WTC11 (cell line): Measurements from ENCODE around the gene NUP35. TPM values are rescaled to one million over a fixed set of nuclear protein-coding genes. Genes with fewer than 3 reads are reported as not detected.
A peak's percentile ranks its signal among the peaks of the same experiment; 100 is the strongest.

Experiments used
- ATAC-seq: fragments of 200-7000 bp; cut with Tn5 transposase; 2 replicates; pipeline ENCODE4 v1.10.0; 2021; ENCODE audit warnings: mild to moderate bottlenecking, moderate library complexity
- CTCF ChIA-PET: fragments of 300-600 bp; sonication (Branson Sonifier 250); formaldehyde crosslinking; loops from one replicate; lab custom pipeline; 2021; ENCODE audit warnings: antibody characterized with exemption; lab: Charles Lee
- POLR2A ChIA-PET: fragments of 350-600 bp; sonication (Branson Sonifier 250); formaldehyde crosslinking; loops from one replicate; lab custom pipeline; 2021; ENCODE audit warnings: antibody characterized with exemption; lab: Charles Lee
- DNase-seq: peaks from one replicate; pipeline ENCODE4 v3.0.0; 2021; ENCODE audit warnings: low spot score
- H3K27ac Mint-ChIP-seq: 2 replicates; pipeline ENCODE4 v1.8.0; 2021; ENCODE audit warnings: mixed read lengths
- H3K27me3 Mint-ChIP-seq: 2 replicates; pipeline ENCODE4 v1.8.0; 2021; ENCODE audit warnings: low read depth, mild to moderate bottlenecking, moderate library complexity, mixed read lengths
- H3K36me3 Mint-ChIP-seq: 2 replicates; pipeline ENCODE4 v1.8.0; 2021; ENCODE audit warnings: mixed read lengths
- H3K4me1 Mint-ChIP-seq: 2 replicates; pipeline ENCODE4 v1.8.0; 2022; ENCODE audit warnings: mixed read lengths
- H3K4me3 Mint-ChIP-seq: 2 replicates; pipeline ENCODE4 v1.8.0; 2021; ENCODE audit warnings: mild to moderate bottlenecking, moderate library complexity, mixed read lengths
- H3K9me3 Mint-ChIP-seq: 2 replicates; pipeline ENCODE4 v1.8.0; 2021; ENCODE audit warnings: mixed read lengths
- ATF6 ChIP-seq: sonication (generic); formaldehyde crosslinking; IDR thresholded peaks from 2 replicates; pipeline ENCODE4 v1.8.1; 2023; ENCODE audit warnings: mild to moderate bottlenecking, missing genetic modification reagents
- CREM ChIP-seq: sonication (generic); formaldehyde crosslinking; IDR thresholded peaks from 2 replicates; pipeline ENCODE4 v1.8.1; 2022; ENCODE audit warnings: mild to moderate bottlenecking, missing genetic modification reagents, moderate library complexity
- E2F5 ChIP-seq: sonication (generic); formaldehyde crosslinking; IDR thresholded peaks from 2 replicates; pipeline ENCODE4 v1.8.1; 2022; ENCODE audit warnings: mild to moderate bottlenecking, moderate library complexity, missing genetic modification reagents
- GABPB1 ChIP-seq: sonication (generic); formaldehyde crosslinking; IDR thresholded peaks from 2 replicates; pipeline ENCODE4 v1.8.1; 2023; ENCODE audit warnings: mild to moderate bottlenecking, missing genetic modification reagents
- HMGA2 ChIP-seq: fragments of 250-450 bp; sonication (Bioruptor Pico); IDR thresholded peaks from 2 replicates; pipeline ENCODE4 v1.4.0; 2021; ENCODE audit warnings: mild to moderate bottlenecking, moderate library complexity
- HMGXB4 ChIP-seq: sonication (generic); formaldehyde crosslinking; IDR thresholded peaks from 2 replicates; pipeline ENCODE4 v1.8.1; 2023; ENCODE audit warnings: mild to moderate bottlenecking, moderate library complexity, missing genetic modification reagents
- NFATC4 ChIP-seq: fragments of 250-450 bp; sonication (Bioruptor Pico); IDR thresholded peaks from 2 replicates; pipeline ENCODE4 v1.9.0; 2021; ENCODE audit warnings: mild to moderate bottlenecking
- SMAD4 ChIP-seq: sonication (generic); formaldehyde crosslinking; IDR thresholded peaks from 2 replicates; pipeline ENCODE4 v1.8.0; 2022; ENCODE audit warnings: mild to moderate bottlenecking, missing genetic modification reagents
- SOX15 ChIP-seq: fragments of 250-450 bp; sonication (Bioruptor Pico); IDR thresholded peaks from 2 replicates; pipeline ENCODE4 v1.9.0; 2021; ENCODE audit warnings: mild to moderate bottlenecking
- ZBTB21 ChIP-seq: sonication (generic); formaldehyde crosslinking; IDR thresholded peaks from 2 replicates; pipeline ENCODE4 v1.8.1; 2023; ENCODE audit warnings: mild to moderate bottlenecking, missing genetic modification reagents, borderline replicate concordance
- ZNF121 ChIP-seq: sonication (generic); formaldehyde crosslinking; IDR thresholded peaks from 2 replicates; pipeline ENCODE4 v1.8.0; 2023; ENCODE audit warnings: missing genetic modification reagents
- ZNF138 ChIP-seq: sonication (generic); formaldehyde crosslinking; conservative IDR thresholded peaks from 2 replicates; pipeline ENCODE4 v1.8.1; 2022; ENCODE audit warnings: mild to moderate bottlenecking, moderate library complexity, missing genetic modification reagents
- ZNF423 ChIP-seq: fragments of 250-450 bp; sonication (Bioruptor Pico); IDR thresholded peaks from 2 replicates; pipeline ENCODE4 v2.1.2; 2022; ENCODE audit warnings: mild to moderate bottlenecking, moderate library complexity
- ZNF532 ChIP-seq: fragments of 250-450 bp; sonication (Bioruptor Pico); IDR thresholded peaks from 2 replicates; pipeline ENCODE4 v1.9.0; 2021; ENCODE audit warnings: mild to moderate bottlenecking, borderline replicate concordance
- ZNF671 ChIP-seq: fragments of 250-450 bp; sonication (Bioruptor Pico); IDR thresholded peaks from 2 replicates; pipeline ENCODE4 v1.8.0; 2021; ENCODE audit warnings: mild to moderate bottlenecking
- total RNA-seq: library from RNA; stranded (reverse); gene quantifications from 3 replicates; pipeline ENCODE4 v1.2.3, GENCODE V29; 2021
- TF ChIP-seq, protein P1 (sequence below): fragments of 250-450 bp; sonication (Bioruptor Pico); IDR thresholded peaks from 2 replicates; pipeline ENCODE4 v1.9.0; 2021; ENCODE audit warnings: mild to moderate bottlenecking
- TF ChIP-seq, protein P2 (sequence below): fragments of 200-600 bp; IDR thresholded peaks from 2 replicates; pipeline ENCODE4 v1.8.0; 2022; ENCODE audit warnings: antibody characterized with exemption
- TF ChIP-seq, protein P3 (sequence below): fragments of 250-450 bp; sonication (Bioruptor Pico); IDR thresholded peaks from 2 replicates; pipeline ENCODE4 v1.8.0; 2021; ENCODE audit warnings: mild to moderate bottlenecking
- TF ChIP-seq, protein P4 (sequence below): sonication (generic); formaldehyde crosslinking; IDR thresholded peaks from 2 replicates; pipeline ENCODE4 v1.8.1; 2023; ENCODE audit warnings: mild to moderate bottlenecking, missing genetic modification reagents

The NUP35 gene
- total RNA-seq, 1 experiment from 2014 or later = 39.5 TPM

GRCh38 chr2:183209395-183210028 lies 85.3 kb downstream of the NUP35 start:
- H3K4me3 Mint-ChIP-seq = no peak overlapping the region
- ChIA-PET POLR2A (no interaction called here), CTCF (no interaction called here)
- ATAC-seq = peak; percentile 57
- peak; percentile 45 for DNase-seq
- H3K27ac Mint-ChIP-seq = peak overlapping the region; percentile 52
- no peak for TF ChIP-seq ZNF532 (CRISPR knock-in tag)
- TF ChIP-seq, protein P1, sequence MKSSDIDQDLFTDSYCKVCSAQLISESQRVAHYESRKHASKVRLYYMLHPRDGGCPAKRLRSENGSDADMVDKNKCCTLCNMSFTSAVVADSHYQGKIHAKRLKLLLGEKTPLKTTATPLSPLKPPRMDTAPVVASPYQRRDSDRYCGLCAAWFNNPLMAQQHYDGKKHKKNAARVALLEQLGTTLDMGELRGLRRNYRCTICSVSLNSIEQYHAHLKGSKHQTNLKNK (CRISPR knock-in tag) = no peak
- TF ChIP-seq E2F5 = no peak
- TF ChIP-seq SOX15 (CRISPR knock-in tag) = no peak
- no peak for TF ChIP-seq ZNF671 (CRISPR knock-in tag)
- TF ChIP-seq SMAD4 (CRISPR knock-in tag) = no peak
- no peak for TF ChIP-seq ZBTB21 (CRISPR knock-in tag)
- no peak for TF ChIP-seq ZNF121 (CRISPR knock-in tag)
- TF ChIP-seq, protein P2, sequence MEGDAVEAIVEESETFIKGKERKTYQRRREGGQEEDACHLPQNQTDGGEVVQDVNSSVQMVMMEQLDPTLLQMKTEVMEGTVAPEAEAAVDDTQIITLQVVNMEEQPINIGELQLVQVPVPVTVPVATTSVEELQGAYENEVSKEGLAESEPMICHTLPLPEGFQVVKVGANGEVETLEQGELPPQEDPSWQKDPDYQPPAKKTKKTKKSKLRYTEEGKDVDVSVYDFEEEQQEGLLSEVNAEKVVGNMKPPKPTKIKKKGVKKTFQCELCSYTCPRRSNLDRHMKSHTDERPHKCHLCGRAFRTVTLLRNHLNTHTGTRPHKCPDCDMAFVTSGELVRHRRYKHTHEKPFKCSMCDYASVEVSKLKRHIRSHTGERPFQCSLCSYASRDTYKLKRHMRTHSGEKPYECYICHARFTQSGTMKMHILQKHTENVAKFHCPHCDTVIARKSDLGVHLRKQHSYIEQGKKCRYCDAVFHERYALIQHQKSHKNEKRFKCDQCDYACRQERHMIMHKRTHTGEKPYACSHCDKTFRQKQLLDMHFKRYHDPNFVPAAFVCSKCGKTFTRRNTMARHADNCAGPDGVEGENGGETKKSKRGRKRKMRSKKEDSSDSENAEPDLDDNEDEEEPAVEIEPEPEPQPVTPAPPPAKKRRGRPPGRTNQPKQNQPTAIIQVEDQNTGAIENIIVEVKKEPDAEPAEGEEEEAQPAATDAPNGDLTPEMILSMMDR = no peak
- no peak for TF ChIP-seq CREM
- TF ChIP-seq ATF6 (CRISPR knock-in tag) = no peak
- no peak for TF ChIP-seq ZNF138 (CRISPR knock-in tag)
- TF ChIP-seq, protein P3, sequence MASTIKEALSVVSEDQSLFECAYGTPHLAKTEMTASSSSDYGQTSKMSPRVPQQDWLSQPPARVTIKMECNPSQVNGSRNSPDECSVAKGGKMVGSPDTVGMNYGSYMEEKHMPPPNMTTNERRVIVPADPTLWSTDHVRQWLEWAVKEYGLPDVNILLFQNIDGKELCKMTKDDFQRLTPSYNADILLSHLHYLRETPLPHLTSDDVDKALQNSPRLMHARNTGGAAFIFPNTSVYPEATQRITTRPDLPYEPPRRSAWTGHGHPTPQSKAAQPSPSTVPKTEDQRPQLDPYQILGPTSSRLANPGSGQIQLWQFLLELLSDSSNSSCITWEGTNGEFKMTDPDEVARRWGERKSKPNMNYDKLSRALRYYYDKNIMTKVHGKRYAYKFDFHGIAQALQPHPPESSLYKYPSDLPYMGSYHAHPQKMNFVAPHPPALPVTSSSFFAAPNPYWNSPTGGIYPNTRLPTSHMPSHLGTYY = no peak
- TF ChIP-seq HMGA2 (CRISPR knock-in tag) = no peak
- TF ChIP-seq ZNF423 (CRISPR knock-in tag) = no peak
- TF ChIP-seq NFATC4 (CRISPR knock-in tag) = no peak
- TF ChIP-seq HMGXB4 (CRISPR knock-in tag) = no peak
- no peak for TF ChIP-seq GABPB1
- TF ChIP-seq, protein P4, sequence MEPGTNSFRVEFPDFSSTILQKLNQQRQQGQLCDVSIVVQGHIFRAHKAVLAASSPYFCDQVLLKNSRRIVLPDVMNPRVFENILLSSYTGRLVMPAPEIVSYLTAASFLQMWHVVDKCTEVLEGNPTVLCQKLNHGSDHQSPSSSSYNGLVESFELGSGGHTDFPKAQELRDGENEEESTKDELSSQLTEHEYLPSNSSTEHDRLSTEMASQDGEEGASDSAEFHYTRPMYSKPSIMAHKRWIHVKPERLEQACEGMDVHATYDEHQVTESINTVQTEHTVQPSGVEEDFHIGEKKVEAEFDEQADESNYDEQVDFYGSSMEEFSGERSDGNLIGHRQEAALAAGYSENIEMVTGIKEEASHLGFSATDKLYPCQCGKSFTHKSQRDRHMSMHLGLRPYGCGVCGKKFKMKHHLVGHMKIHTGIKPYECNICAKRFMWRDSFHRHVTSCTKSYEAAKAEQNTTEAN (CRISPR knock-in tag) = no peak
- peaks cover 17% of the 10 kb centered on the region for H3K4me1 Mint-ChIP-seq
- peaks cover 12% of the 10 kb centered on the region for H3K36me3 Mint-ChIP-seq
- peaks cover 18% of the 10 kb centered on the region for H3K9me3 Mint-ChIP-seq
- no peaks in the 10 kb centered on the region for H3K27me3 Mint-ChIP-seq
